Measurements from ENCODE around the gene OPCML.

GRCh38 chr11:133559382-133559781 lies 27.1 kb upstream of the OPCML start:
- TF ChIP-seq POLR2AphosphoS5 (IDR thresholded peaks at IDR 0.05; ENCODE audit: low read depth) (no peak), CTCF (conservative IDR thresholded peaks at IDR 0.05; ENCODE audit: low read depth in 2 of 2) (no peak), EZH2 (IDR thresholded peaks at IDR 0.05; ENCODE audit: low read depth, unreplicated experiment) (no peak), ZNF462 (CRISPR knock-in tag; IDR thresholded peaks at IDR 0.05) (no peak), REST (IDR thresholded peaks at IDR 0.05; ENCODE audit: unreplicated experiment) (no peak), ETS1 (IDR thresholded peaks at IDR 0.05) (no peak), EZH2phosphoT487 (IDR thresholded peaks at IDR 0.05; ENCODE audit: unreplicated experiment) (no peak), ZNF331 (CRISPR knock-in tag; IDR thresholded peaks at IDR 0.05; ENCODE audit: low read depth) (no peak), JUNB (IDR thresholded peaks at IDR 0.05; ENCODE audit: unreplicated experiment) (no peak), CREB1 (CRISPR knock-in tag; IDR thresholded peaks at IDR 0.05; ENCODE audit: low read depth) (no peak)

All from GM23338 (cell line).